GM12878 (cell line): ENCODE data around the gene UGT8. TPM values are rescaled to one million over a fixed set of nuclear protein-coding genes. Genes with fewer than 3 reads are reported as not detected.

ENCODE experiments used
- ATAC-seq: fragments of 200-7000 bp; cut with Tn5 transposase; 3 replicates; pipeline ENCODE4 v1.9.1; 2020; ENCODE audit warnings: mild to moderate bottlenecking, moderate library complexity
- BruUV-seq: library from RNA; stranded (reverse); fragments of 400-500 nt; replicated peaks from 2 replicates; lab custom pipeline; 2021; lab: Mats Ljungman, UMichigan
- CTCF ChIA-PET: fragments of 300-600 bp; sonication (Branson Sonifier 250); formaldehyde crosslinking; extraction: SDS; loops from one replicate; lab custom pipeline; 2021; ENCODE audit warnings: inconsistent platforms; lab: Yijun Ruan, JAX
- POLR2A ChIA-PET: fragments of 350-600 bp; formaldehyde crosslinking; extraction: SDS; loops from one replicate; lab custom pipeline; 2021; ENCODE audit warnings: inconsistent platforms; lab: Charles Lee
- RAD21 ChIA-PET: fragments of 300-600 bp; sonication (Branson Sonifier 250); formaldehyde crosslinking; loops from one replicate; lab custom pipeline; 2023; ENCODE audit warnings: antibody characterized with exemption; ENCODE audit not compliant: unreplicated experiment; lab: Charles Lee
- SMC1A ChIA-PET: fragments of 300-600 bp; sonication (Branson Sonifier 250); formaldehyde crosslinking; loops from one replicate; lab custom pipeline; 2023; ENCODE audit not compliant: unreplicated experiment, uncharacterized antibody; lab: Charles Lee
- DNase-seq: peaks from one replicate; pipeline ENCODE4 v3.0.0-alpha.2; 2011; ENCODE audit warnings: low read depth, low spot score
- FAIRE-seq: peaks from 3 replicates; lab custom pipeline; 2011; peaks lifted over from hg19 to GRCh38; lab: Jason Lieb, UNC
- H2AFZ ChIP-seq: 2 replicates; pipeline ENCODE4 v1.6.0; 2011; ENCODE audit warnings: low read depth, low read length, control low read depth; ENCODE audit not compliant: control insufficient read depth
- H3K27ac ChIP-seq: 2 replicates; pipeline ENCODE4 v1.5.1; 2011; ENCODE audit warnings: control low read depth; ENCODE audit not compliant: control insufficient read depth, insufficient read depth
- H3K27me3 ChIP-seq, 2 experiments: replicated peaks in 1 of 2; 2 replicates each; pipeline versions ENCODE4 v1.6.0 to v1.6.1; 2011; ENCODE audit warnings: low read length in 1 of 2; ENCODE audit not compliant: control insufficient read depth in 2 of 2, insufficient read depth in 2 of 2
- H3K36me3 ChIP-seq, 2 experiments: 2 replicates each; pipeline ENCODE4 v1.5.1; 2011; ENCODE audit warnings: low read length in 1 of 2; ENCODE audit not compliant: control insufficient read depth in 2 of 2, insufficient read depth in 2 of 2
- H3K4me1 ChIP-seq: 2 replicates; pipeline ENCODE4 v1.6.1; 2011; ENCODE audit warnings: mild to moderate bottlenecking, low read length, moderate library complexity, mixed read lengths; ENCODE audit not compliant: control insufficient read depth, insufficient read depth
- H3K4me2 ChIP-seq: 2 replicates; pipeline ENCODE4 v1.6.0; 2011; ENCODE audit warnings: control low read depth; ENCODE audit not compliant: control insufficient read depth, insufficient read depth
- H3K4me3 ChIP-seq: fragments of 200-600 bp; sonication (generic); 2 replicates; pipeline ENCODE4 v1.5.1; 2016
- H3K79me2 ChIP-seq: 2 replicates; pipeline ENCODE4 v1.6.0; 2011; ENCODE audit warnings: low read length; ENCODE audit not compliant: control insufficient read depth, insufficient read depth
- H3K9ac ChIP-seq: 2 replicates; pipeline ENCODE4 v1.8.0; 2011; ENCODE audit warnings: low read length, control low read depth, mixed read lengths; ENCODE audit not compliant: control insufficient read depth, insufficient read depth
- H3K9me3 ChIP-seq: replicated peaks from 3 replicates; pipeline ENCODE4 v1.5.1; 2011; ENCODE audit warnings: mild to moderate bottlenecking, low read length; ENCODE audit not compliant: control insufficient read depth, insufficient read depth
- H4K20me1 ChIP-seq: 2 replicates; pipeline ENCODE4 v1.6.0; 2011; ENCODE audit not compliant: control insufficient read depth, insufficient read depth
- BRCA1 ChIP-seq: IDR thresholded peaks from 2 replicates; pipeline ENCODE4 v1.6.1; 2011; ENCODE audit warnings: low read depth, low read length, improper control_type of control experiment
- CBX3 ChIP-seq: fragments of 200-600 bp; sonication (generic); IDR thresholded peaks from 2 replicates; pipeline ENCODE4 v1.6.1; 2016; ENCODE audit warnings: low read depth, borderline replicate concordance
- CREB1 ChIP-seq: IDR thresholded peaks from 2 replicates; pipeline ENCODE4 v1.6.1; 2012; ENCODE audit warnings: low read depth, mild to moderate bottlenecking, inconsistent platforms
- EED ChIP-seq: sonication (generic); IDR thresholded peaks from 2 replicates; pipeline ENCODE4 v1.6.1; 2016; ENCODE audit warnings: antibody characterized with exemption, low read depth
- EP300 ChIP-seq, 2 experiments: fragments of 150-350 bp in 1 of 2; IDR thresholded peaks; 2 replicates each; pipeline ENCODE4 v1.6.1; 2011 to 2012; ENCODE audit warnings: low read depth in 2 of 2, low read length in 2 of 2, borderline replicate concordance in 1 of 2, improper control_type of control experiment in 1 of 2, inconsistent platforms in 1 of 2; ENCODE audit not compliant: control insufficient read depth in 1 of 2
- ESRRA ChIP-seq: IDR thresholded peaks from 2 replicates; pipeline ENCODE4 v1.6.1; 2012; ENCODE audit warnings: mild to moderate bottlenecking, low read length, improper control_type of control experiment
- FOXM1 ChIP-seq: IDR thresholded peaks from 2 replicates; pipeline ENCODE4 v1.6.1; 2012; ENCODE audit warnings: low read depth, mild to moderate bottlenecking, inconsistent platforms, low read length, moderate library complexity
- MEF2A ChIP-seq: IDR thresholded peaks from 2 replicates; pipeline ENCODE4 v1.6.1; 2011; ENCODE audit warnings: low read depth, mild to moderate bottlenecking, low read length, moderate library complexity; ENCODE audit not compliant: insufficient read depth
- MTA3 ChIP-seq: IDR thresholded peaks from 2 replicates; pipeline ENCODE4 v1.6.1; 2012; ENCODE audit warnings: low read length, inconsistent platforms, borderline replicate concordance
- NFYB ChIP-seq: IDR thresholded peaks from 2 replicates; pipeline ENCODE4 v1.6.1; 2011; ENCODE audit warnings: low read depth, mild to moderate bottlenecking, low read length, improper control_type of control experiment, moderate library complexity; ENCODE audit not compliant: insufficient read depth
- PML ChIP-seq: IDR thresholded peaks from 2 replicates; pipeline ENCODE4 v1.6.1; 2012; ENCODE audit warnings: low read length, inconsistent platforms
- ZBED1 ChIP-seq: IDR thresholded peaks from 2 replicates; pipeline ENCODE4 v1.6.1; 2016; ENCODE audit warnings: borderline replicate concordance
- WGBS: methylation state at CpG from one replicate; pipeline ENCODE4 v1.1.6; 2016; ENCODE audit warnings: low lambda C conversion rate; ENCODE audit not compliant: insufficient replicate concordance, insufficient coverage; ENCODE audit errors: missing lambda C conversion rate; 5-methylcytosine and 5-hydroxymethylcytosine counted together
- in situ Hi-C: fragments of 300-500 bp; cut with MboI; formaldehyde crosslinking; loops from 9 replicates; pipeline ENCODE4 v1.14.3; 2018; ENCODE audit warnings: mixed read lengths
- intact Hi-C: fragments of 100-400 bp; cut with micrococcal nuclease; formaldehyde crosslinking; loops from one replicate; pipeline ENCODE4 v1.14.2; 2022; ENCODE audit not compliant: unreplicated experiment
- polyA plus RNA-seq, 11 experiments: library from polyadenylated mRNA; depleted of rRNA in 4 of 11; unstranded in 6 of 11; stranded (reverse) in 5 of 11; fragments of >200 nt; fragmentation: Nextera tagmentation in 4 of 11; fragmentation: Illumina TruSeq in 1 of 11; extraction: Ambion mirVana in 4 of 11; extraction: Trizol in 1 of 11; gene quantifications; 1 replicate in 1 of 11; 2 replicates in 10 of 11; pipeline versions ENCODE4 v1.2.1 to v1.2.3, GENCODE V29; 2011 to 2016; ENCODE audit warnings: inconsistent platforms in 2 of 11, missing spikeins in 2 of 11, low read depth in 1 of 11
- total RNA-seq, 4 experiments: library from RNA; depleted of rRNA in 3 of 4; stranded (reverse); fragments of >200 nt in 3 of 4; fragmentation: Illumina TruSeq in 1 of 4; extraction: Trizol in 1 of 4; gene quantifications; 2 replicates each; pipeline versions ENCODE4 v1.2.1 to v1.2.3, GENCODE V29; 2013 to 2021
- TF ChIP-seq, protein P1 (sequence below): IDR thresholded peaks from 2 replicates; pipeline ENCODE4 v1.6.1; 2011; ENCODE audit warnings: mild to moderate bottlenecking, low read depth, low read length, moderate library complexity; ENCODE audit not compliant: insufficient replicate concordance

The UGT8 gene
- total and polyA plus RNA-seq, 10 of the 15 experiments (the other 5 are each of a cell fraction or from before 2014, with no cell fraction given), result 0.16 to 1.1 (median 0.49) TPM

DNA sequence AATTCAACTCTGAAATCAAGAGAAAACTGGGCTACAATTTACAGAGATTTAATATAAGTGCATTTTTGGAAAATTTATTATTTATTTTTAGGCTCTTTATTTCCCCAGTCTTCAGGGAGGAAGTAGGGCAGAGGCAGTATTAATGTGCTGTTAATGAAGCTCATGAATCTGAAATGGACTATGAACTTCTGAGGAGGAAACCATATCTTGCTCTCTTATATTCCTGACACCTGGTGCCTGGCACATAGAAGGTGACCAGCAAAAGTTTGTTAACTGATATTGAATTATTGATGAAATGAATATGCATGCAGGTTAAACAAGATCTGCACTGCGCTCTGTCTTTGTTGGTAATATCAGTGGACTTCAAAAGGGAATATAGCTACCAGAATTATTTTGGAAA lies 55.1 kb downstream of the UGT8 start:
- Histone ChIP-seq H3K27me3 (no peaks in the 10 kb centered on the region), H3K79me2 (no peaks in the 10 kb centered on the region), H3K36me3 (no peaks in the 10 kb centered on the region), H4K20me1 (no peaks in the 10 kb centered on the region), H3K4me3 (no peak overlapping the region), H3K9ac (no peak overlapping the region), H3K4me1 (no peaks in the 10 kb centered on the region), H3K9me3 (no peaks in the 10 kb centered on the region), H2AFZ (no peak overlapping the region), H3K4me2 (no peak overlapping the region), H3K27ac (no peak overlapping the region)
- RAD21 ChIA-PET, result interaction anchor here (1.0 to 2.3 kb wide), 3 partner anchors 265 to 271 kb away, joined by 3 to 11 read pairs (median 4); no protein-coding TSS in a partner anchor
- BruUV-seq, result no TSS peak
- no peak for ATAC-seq
- in situ Hi-C loops (no loop called here), intact Hi-C loops (no loop called here)
- TF ChIP-seq ESRRA, result no peak
- no peak for TF ChIP-seq PML
- no peak for TF ChIP-seq FOXM1
- TF ChIP-seq, protein P1, sequence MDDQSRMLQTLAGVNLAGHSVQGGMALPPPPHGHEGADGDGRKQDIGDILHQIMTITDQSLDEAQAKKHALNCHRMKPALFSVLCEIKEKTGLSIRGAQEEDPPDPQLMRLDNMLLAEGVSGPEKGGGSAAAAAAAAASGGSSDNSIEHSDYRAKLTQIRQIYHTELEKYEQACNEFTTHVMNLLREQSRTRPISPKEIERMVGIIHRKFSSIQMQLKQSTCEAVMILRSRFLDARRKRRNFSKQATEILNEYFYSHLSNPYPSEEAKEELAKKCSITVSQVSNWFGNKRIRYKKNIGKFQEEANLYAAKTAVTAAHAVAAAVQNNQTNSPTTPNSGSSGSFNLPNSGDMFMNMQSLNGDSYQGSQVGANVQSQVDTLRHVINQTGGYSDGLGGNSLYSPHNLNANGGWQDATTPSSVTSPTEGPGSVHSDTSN, result no peak
- TF ChIP-seq CREB1, result no peak
- no peak for TF ChIP-seq BRCA1
- no peak for TF ChIP-seq MEF2A
- no peak for TF ChIP-seq MTA3
- TF ChIP-seq NFYB, result no peak
- TF ChIP-seq CBX3, result no peak
- TF ChIP-seq EP300 (IDR thresholded peaks at IDR 0.05; ENCODE audit: borderline replicate concordance in 1 of 2, control insufficient read depth in 1 of 2, low read depth in 2 of 2, low read length in 2 of 2), result no peak
- no peak for TF ChIP-seq EED
- no peak for TF ChIP-seq ZBED1
- POLR2A ChIA-PET, result no interaction called here
- SMC1A ChIA-PET, result interaction anchor here (0.8 to 5.3 kb wide), 3 partner anchors 257 to 269 kb away, joined by 3 to 23 read pairs (median 9); no protein-coding TSS in a partner anchor
- 95% methylated on average over 1 of the region's 1 CpG for WGBS
- no peak for DNase-seq
- FAIRE-seq, result no peak
- CTCF ChIA-PET, result interaction anchor here (1.0 to 3.4 kb wide), 4 partner anchors 10 to 265 kb away, joined by 3 to 17 read pairs (median 7); no protein-coding TSS in a partner anchor
